ENCODE measurements around the gene VENTX. TPM values are rescaled to one million over a fixed set of nuclear protein-coding genes. Genes with fewer than 3 reads are reported as not detected.
"Not testable (repeated sequence)": the region's sequence is repeated elsewhere in the genome, so short reads cannot be mapped to it uniquely, and the experiment has no call there.

Gene VENTX
- total RNA-seq, 4 donors from 2014 or later = 0.17 to 2.3 (median 0.21) TPM; not detected in 1

- WGBS = 48% methylated on average over 9 of the region's 9 CpGs
- TF ChIP-seq EP300 (IDR thresholded peaks at IDR 0.05) (no peak), POLR2AphosphoS5 (IDR thresholded peaks at IDR 0.05) (no peak), CTCF (IDR thresholded peaks at IDR 0.05) (no peak), POLR2A (IDR thresholded peaks at IDR 0.05) (no peak)
- Histone ChIP-seq H3K9me3 (no peaks in the 10 kb centered on the region), H3K27ac (no peak overlapping the region), H3K36me3 (no peaks in the 10 kb centered on the region), H3K4me3 (no peak overlapping the region), H3K27me3 (no peaks in the 10 kb centered on the region), H3K4me1 (peaks cover 40% of the 10 kb centered on the region)
- no peak for DNase-seq (ENCODE audit: low spot score in 2 of 2)
Measured at GRCh38 chr10:133264461-133264860, 26.8 kb downstream of the VENTX start.

GRCh38 chr10:133265052-133265451 is 27.4 kb downstream of the VENTX start:
- not testable (repeated sequence) for H3K27me3 ChIP-seq; DNase-seq (ENCODE audit: low spot score in 2 of 2); H3K9me3 ChIP-seq; H3K4me3 ChIP-seq; H3K27ac ChIP-seq; H3K36me3 ChIP-seq
- 70% methylated on average over 10 of the region's 10 CpGs for WGBS
- peaks cover 34% of the 10 kb centered on the region for H3K4me1 ChIP-seq

- WGBS = 89% methylated on average over 14 of the region's 21 CpGs
- DNase-seq (ENCODE audit: low spot score in 2 of 2) = no peak
- Histone ChIP-seq H3K4me3 (no peak overlapping the region), H3K36me3 (peaks cover 7% of the 10 kb centered on the region), H3K4me1 (peaks cover 22% of the 10 kb centered on the region), H3K27me3 (no peaks in the 10 kb centered on the region), H3K27ac (no peak overlapping the region), H3K9me3 (no peaks in the 10 kb centered on the region)
- TF ChIP-seq POLR2A (IDR thresholded peaks at IDR 0.05) (no peak), POLR2AphosphoS5 (IDR thresholded peaks at IDR 0.05) (no peak), CTCF (IDR thresholded peaks at IDR 0.05) (no peak), EP300 (IDR thresholded peaks at IDR 0.05) (no peak)
Measured at GRCh38 chr10:133266056-133266795, 28.6 kb downstream of the VENTX start.

GRCh38 chr10:133267293-133267692 is 29.6 kb downstream of the VENTX start:
- Histone ChIP-seq H3K9me3 (no peaks in the 10 kb centered on the region), H3K27ac (no peak overlapping the region), H3K36me3 (peaks cover 7% of the 10 kb centered on the region), H3K27me3 (no peaks in the 10 kb centered on the region), H3K4me3 (no peak overlapping the region), H3K4me1 (peaks cover 15% of the 10 kb centered on the region)
- TF ChIP-seq EP300 (IDR thresholded peaks at IDR 0.05) (no peak), POLR2AphosphoS5 (IDR thresholded peaks at IDR 0.05) (no peak), CTCF (IDR thresholded peaks at IDR 0.05) (no peak), POLR2A (IDR thresholded peaks at IDR 0.05) (no peak)
- no CpG with 5 or more reads among the region's 14 CpGs for WGBS
- no peak for DNase-seq (ENCODE audit: low spot score in 2 of 2)

GRCh38 chr10:133267829-133268228 is 30.2 kb downstream of the VENTX start:
- Histone ChIP-seq H3K36me3 (peaks cover 7% of the 10 kb centered on the region), H3K4me3 (no peak overlapping the region), H3K9me3 (no peaks in the 10 kb centered on the region), H3K4me1 (peaks cover 9% of the 10 kb centered on the region), H3K27ac (no peak overlapping the region), H3K27me3 (no peaks in the 10 kb centered on the region)
- DNase-seq (ENCODE audit: low spot score in 2 of 2) = no peak
- no peak for TF ChIP-seq POLR2AphosphoS5 (IDR thresholded peaks at IDR 0.05)
- no peak for TF ChIP-seq POLR2A (IDR thresholded peaks at IDR 0.05)
- TF ChIP-seq EP300 (IDR thresholded peaks at IDR 0.05) = no peak
- TF ChIP-seq CTCF (IDR thresholded peaks at IDR 0.05) = no peak
- 91% methylated on average over 18 of the region's 22 CpGs for WGBS

Measured in suprapubic skin (tissue), 4 donors.